Suprapubic skin (tissue), 4 donors: ENCODE measurements around the gene ATP9B.

Experiments used
- EP300 ChIP-seq: sonication (generic); formaldehyde crosslinking; IDR thresholded peaks from one replicate; pipeline ENCODE4 v1.6.1; 2017; ENCODE audit warnings: antibody characterized with exemption
- POLR2A ChIP-seq, 2 donors: fragments of 450-650 bp; IDR thresholded peaks; one replicate each; pipeline ENCODE4 v1.6.1; 2017; ENCODE audit warnings: antibody characterized with exemption in 2 of 2, mild to moderate bottlenecking in 2 of 2, moderate library complexity in 2 of 2
- POLR2AphosphoS5 ChIP-seq, 3 donors: sonication (generic); formaldehyde crosslinking; IDR thresholded peaks; one replicate each; pipeline ENCODE4 v1.6.1; 2017; ENCODE audit warnings: antibody characterized with exemption in 3 of 3
- TF ChIP-seq, protein P1 (sequence below), 2 donors: fragments of 200-600 bp in 1 of 2; fragments of 450-650 bp in 1 of 2; sonication (generic) in 1 of 2; IDR thresholded peaks; one replicate each; pipeline ENCODE4 v1.5.1; 2016 to 2019; ENCODE audit warnings: antibody characterized with exemption in 2 of 2, mild to moderate bottlenecking in 1 of 2, moderate library complexity in 1 of 2

DNA sequence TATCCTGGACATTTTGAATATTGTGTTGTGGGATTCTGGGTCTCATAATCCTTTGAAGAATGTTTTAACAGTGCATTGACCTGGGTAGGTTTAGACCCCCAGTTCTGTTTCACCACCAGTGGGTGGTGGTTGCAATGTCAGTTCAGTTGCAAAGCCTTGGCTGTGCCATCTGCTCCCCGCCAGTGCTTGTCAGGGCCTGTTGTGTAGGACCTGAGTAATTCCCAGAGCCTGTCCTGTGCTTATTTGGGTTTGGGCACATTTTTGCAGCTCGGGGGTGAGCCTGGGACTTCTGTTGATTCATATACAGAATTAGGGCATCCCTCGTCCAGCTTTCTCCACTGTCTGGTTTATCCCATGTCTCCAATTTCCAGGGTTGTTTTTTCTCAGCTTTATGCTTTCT is 24.8 kb downstream of the ATP9B start:
- TF ChIP-seq, protein P1, sequence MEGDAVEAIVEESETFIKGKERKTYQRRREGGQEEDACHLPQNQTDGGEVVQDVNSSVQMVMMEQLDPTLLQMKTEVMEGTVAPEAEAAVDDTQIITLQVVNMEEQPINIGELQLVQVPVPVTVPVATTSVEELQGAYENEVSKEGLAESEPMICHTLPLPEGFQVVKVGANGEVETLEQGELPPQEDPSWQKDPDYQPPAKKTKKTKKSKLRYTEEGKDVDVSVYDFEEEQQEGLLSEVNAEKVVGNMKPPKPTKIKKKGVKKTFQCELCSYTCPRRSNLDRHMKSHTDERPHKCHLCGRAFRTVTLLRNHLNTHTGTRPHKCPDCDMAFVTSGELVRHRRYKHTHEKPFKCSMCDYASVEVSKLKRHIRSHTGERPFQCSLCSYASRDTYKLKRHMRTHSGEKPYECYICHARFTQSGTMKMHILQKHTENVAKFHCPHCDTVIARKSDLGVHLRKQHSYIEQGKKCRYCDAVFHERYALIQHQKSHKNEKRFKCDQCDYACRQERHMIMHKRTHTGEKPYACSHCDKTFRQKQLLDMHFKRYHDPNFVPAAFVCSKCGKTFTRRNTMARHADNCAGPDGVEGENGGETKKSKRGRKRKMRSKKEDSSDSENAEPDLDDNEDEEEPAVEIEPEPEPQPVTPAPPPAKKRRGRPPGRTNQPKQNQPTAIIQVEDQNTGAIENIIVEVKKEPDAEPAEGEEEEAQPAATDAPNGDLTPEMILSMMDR (IDR thresholded peaks at IDR 0.05): no peak
- no peak for TF ChIP-seq POLR2A (IDR thresholded peaks at IDR 0.05)
- TF ChIP-seq EP300: no peak
- TF ChIP-seq POLR2AphosphoS5 (IDR thresholded peaks at IDR 0.05): no peak
